H1 (cell line): ENCODE measurements around the gene RCBTB2. TPM values are rescaled to one million over a fixed set of nuclear protein-coding genes. Genes with fewer than 3 reads are reported as not detected.

Experiments used
- POU5F1 ChIP-seq: IDR thresholded peaks from 2 replicates; pipeline ENCODE4 v1.6.1; 2011; ENCODE audit warnings: low read depth, mild to moderate bottlenecking, low read length, moderate library complexity
- RAD21 ChIP-seq, 2 experiments: IDR thresholded peaks in 1 of 2; conservative IDR thresholded peaks in 1 of 2; 2 replicates each; pipeline ENCODE4 v1.6.1; 2011; ENCODE audit warnings: low read depth in 2 of 2, low read length in 2 of 2, improper control_type of control experiment in 1 of 2, inconsistent platforms in 1 of 2, mild to moderate bottlenecking in 1 of 2, moderate library complexity in 1 of 2
- SP1 ChIP-seq: IDR thresholded peaks from 2 replicates; pipeline ENCODE4 v1.6.1; 2011; ENCODE audit warnings: low read depth, low read length
- polyA plus RNA-seq, 7 experiments: library from polyadenylated mRNA; depleted of rRNA in 3 of 7; stranded (reverse) in 5 of 7; unstranded in 2 of 7; fragments of >200 nt in 5 of 7; fragments of 200-250 nt in 2 of 7; gene quantifications; 1 replicate in 5 of 7; 2 replicates in 1 of 7; 4 replicates in 1 of 7; pipeline versions ENCODE4 v1.2.1 to v1.2.3, GENCODE V29; 2011 to 2013; ENCODE audit warnings: missing spikeins in 2 of 7, mixed read lengths in 2 of 7
- total RNA-seq: library from RNA; stranded (reverse); fragmentation: NEBNext Ultra II Directional; extraction: Animal tissue kit (Norgen Biotek cat#: 25700); gene quantifications from 2 replicates; pipeline ENCODE4 v1.2.1, GENCODE V29; 2021

RCBTB2 gene
- total and polyA plus RNA-seq, 2 of the 8 experiments (the other 6 are each of a cell fraction or from before 2014, with no cell fraction given): 5.2 to 8.4 TPM

- no peak for TF ChIP-seq RAD21 (IDR thresholded peaks at IDR 0.05 in 1 of 2, conservative IDR thresholded peaks at IDR 0.05 in 1 of 2; ENCODE audit: low read depth in 2 of 2, low read length in 2 of 2)
- TF ChIP-seq SP1: no peak
- TF ChIP-seq POU5F1: no peak
Observed at GRCh38 chr13:48483575-48483974, 49.3 kb downstream of the RCBTB2 start (continued).
